ENCODE measurements around the gene GRIN2A.

GRIN2A gene

DNA sequence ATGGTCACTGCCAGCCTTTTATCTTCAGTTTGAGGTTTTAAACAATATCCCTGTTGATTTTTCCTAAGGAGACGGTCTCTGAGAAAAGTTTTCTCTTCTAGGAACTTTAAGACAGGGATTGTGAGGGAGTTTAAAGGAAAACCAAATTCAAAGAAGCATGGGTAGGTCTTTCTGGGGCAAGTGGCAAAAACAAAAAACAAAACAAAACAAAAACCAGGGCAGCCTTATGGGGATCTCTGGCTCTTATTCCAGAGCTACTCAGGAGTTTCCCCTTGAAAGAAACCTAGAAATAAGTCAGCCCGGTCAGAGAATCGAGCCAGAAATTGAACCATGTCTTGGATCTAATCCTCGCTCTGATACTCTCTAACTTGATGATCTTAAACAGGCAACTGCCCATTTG is 424.5 kb downstream of the GRIN2A start:
- TF ChIP-seq, protein P1, sequence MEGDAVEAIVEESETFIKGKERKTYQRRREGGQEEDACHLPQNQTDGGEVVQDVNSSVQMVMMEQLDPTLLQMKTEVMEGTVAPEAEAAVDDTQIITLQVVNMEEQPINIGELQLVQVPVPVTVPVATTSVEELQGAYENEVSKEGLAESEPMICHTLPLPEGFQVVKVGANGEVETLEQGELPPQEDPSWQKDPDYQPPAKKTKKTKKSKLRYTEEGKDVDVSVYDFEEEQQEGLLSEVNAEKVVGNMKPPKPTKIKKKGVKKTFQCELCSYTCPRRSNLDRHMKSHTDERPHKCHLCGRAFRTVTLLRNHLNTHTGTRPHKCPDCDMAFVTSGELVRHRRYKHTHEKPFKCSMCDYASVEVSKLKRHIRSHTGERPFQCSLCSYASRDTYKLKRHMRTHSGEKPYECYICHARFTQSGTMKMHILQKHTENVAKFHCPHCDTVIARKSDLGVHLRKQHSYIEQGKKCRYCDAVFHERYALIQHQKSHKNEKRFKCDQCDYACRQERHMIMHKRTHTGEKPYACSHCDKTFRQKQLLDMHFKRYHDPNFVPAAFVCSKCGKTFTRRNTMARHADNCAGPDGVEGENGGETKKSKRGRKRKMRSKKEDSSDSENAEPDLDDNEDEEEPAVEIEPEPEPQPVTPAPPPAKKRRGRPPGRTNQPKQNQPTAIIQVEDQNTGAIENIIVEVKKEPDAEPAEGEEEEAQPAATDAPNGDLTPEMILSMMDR (IDR thresholded peaks at IDR 0.05; ENCODE audit: low read depth, low read length), result no peak
- H3K4me3 ChIP-seq (ENCODE audit: low read depth, low read length), result no peak overlapping the region

DNA sequence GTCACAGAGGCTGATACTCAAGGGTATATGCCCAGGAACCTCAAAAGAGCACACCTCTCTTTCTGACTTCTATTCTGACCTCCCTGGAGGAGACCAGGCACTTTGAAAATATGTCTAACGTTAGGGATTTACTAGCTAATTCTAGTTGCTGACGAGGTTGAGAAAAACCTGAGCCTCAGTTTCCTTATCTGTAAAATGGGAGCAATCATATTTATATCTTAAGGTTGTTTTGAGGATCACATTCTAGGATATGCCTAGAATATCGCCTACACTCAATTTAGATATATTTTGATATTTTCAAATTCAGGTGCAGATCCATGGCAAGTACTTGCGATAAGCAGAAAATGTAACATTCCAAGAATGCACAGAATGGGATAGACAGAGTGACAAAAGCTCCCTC is 425.8 kb downstream of the GRIN2A start:
- H3K4me3 ChIP-seq (ENCODE audit: low read depth, low read length), result no peak overlapping the region
- TF ChIP-seq, protein P1 (IDR thresholded peaks at IDR 0.05; ENCODE audit: low read depth, low read length), result no peak

GRCh38 chr16:9755081-9755480 is 427.1 kb downstream of the GRIN2A start:
- no peak overlapping the region for H3K4me3 ChIP-seq (ENCODE audit: low read depth, low read length)
- TF ChIP-seq, protein P1 (IDR thresholded peaks at IDR 0.05; ENCODE audit: low read depth, low read length), result no peak

DNA sequence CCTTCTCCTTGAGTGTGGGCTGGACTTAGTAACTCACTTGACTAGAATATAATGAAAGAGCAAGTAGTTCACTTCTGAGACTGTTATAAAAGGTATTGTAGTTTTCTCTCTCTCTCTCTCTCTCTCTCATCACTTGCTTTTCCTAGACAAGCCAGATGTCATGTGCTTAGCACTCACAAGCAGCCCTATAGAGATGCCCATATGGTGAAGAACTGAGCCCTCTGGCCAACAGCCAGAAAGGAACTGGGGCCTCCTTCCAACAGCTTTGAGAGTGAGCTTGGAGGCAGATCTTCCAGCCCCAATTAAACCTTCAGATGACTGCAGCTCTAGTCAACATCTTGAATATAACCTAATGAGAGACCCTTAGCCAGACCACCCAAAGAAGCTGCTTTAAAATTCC is 440.5 kb downstream of the GRIN2A start:
- no peak overlapping the region for H3K4me3 ChIP-seq (ENCODE audit: low read depth, low read length)
- TF ChIP-seq, protein P1 (IDR thresholded peaks at IDR 0.05; ENCODE audit: low read depth, low read length), result no peak

- no peak overlapping the region for H3K4me3 ChIP-seq (ENCODE audit: low read depth, low read length)
- TF ChIP-seq, protein P1 (IDR thresholded peaks at IDR 0.05; ENCODE audit: low read depth, low read length), result no peak
These were observed 442.9 kb downstream of the GRIN2A start for GRCh38 chr16:9739301-9739700.

DNA sequence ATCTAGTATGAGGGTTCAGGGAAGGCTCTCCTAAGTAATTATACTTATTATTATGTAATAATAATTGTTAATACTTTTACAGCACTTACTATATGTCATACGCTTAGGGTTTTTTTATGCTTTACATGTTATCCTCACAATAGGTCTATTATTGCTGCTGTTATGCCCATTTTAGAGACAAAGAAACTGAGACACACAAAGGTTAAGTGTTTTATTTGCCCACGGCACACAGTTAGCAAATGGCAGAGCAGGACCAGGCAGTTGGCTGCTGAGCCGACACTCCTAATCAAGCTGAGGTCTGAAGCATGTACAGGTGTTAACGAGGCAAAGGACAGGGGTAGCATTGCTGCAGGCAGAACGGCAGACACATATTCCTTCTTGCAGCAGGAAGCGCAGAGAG is 443.5 kb downstream of the GRIN2A start:
- TF ChIP-seq, protein P1 (IDR thresholded peaks at IDR 0.05; ENCODE audit: low read depth, low read length), result no peak

GRCh38 chr16:9736547-9736946 is 445.7 kb downstream of the GRIN2A start:
- H3K4me3 ChIP-seq (ENCODE audit: low read depth, low read length), result no peak overlapping the region
- TF ChIP-seq, protein P1 (IDR thresholded peaks at IDR 0.05; ENCODE audit: low read depth, low read length), result no peak

More for the DNA sequence above, 443.5 kb downstream of the GRIN2A start:
- H3K4me3 ChIP-seq (ENCODE audit: low read depth, low read length), result no peak overlapping the region
